ENCODE results near the gene LYAR. TPM values are rescaled to one million over a fixed set of nuclear protein-coding genes. Genes with fewer than 3 reads are reported as not detected.

The LYAR gene
- total and polyA plus RNA-seq, 2 of the 13 experiments (the other 11 are each of a cell fraction or from before 2014, with no cell fraction given), result 7.8 to 94.2 TPM

DNA sequence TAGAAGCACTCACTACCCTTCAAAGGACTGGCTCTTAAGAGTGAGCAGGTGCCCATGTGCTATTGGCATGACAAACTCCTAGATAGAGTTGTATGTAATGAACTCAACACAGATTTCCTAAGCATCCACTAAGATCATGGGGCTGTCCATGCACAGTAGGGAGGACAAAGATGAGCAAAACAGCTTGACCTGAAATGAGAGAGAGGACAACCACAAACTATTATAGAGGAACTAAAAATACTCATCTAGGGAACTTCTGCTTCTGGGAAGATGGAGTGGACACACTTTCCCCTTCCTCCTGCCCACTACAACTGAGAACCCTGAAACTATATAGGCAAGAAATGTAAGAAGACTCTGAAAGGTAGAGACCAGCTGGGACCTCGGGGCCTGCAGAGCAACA, 21.2 kb downstream of the LYAR start:
- Histone ChIP-seq H3K27me3 (ENCODE audit: control insufficient read depth in 1 of 2, insufficient read depth in 2 of 2, low read length in 2 of 2) (no peaks in the 10 kb centered on the region), H3K27ac (ENCODE audit: extremely low read length, insufficient read depth, low read length) (no peak overlapping the region), H3K36me3 (replicated peaks in 1 of 2; ENCODE audit: control insufficient read depth in 1 of 2, insufficient read depth in 2 of 2, low read length in 2 of 2) (peaks cover 23 to 47% of the 10 kb centered on the region in 2 experiments; a peak in 4 of 5 replicates), H3K4me2 (ENCODE audit: low read depth, low read length) (no peak overlapping the region), H3K79me2 (ENCODE audit: insufficient read depth, low read length) (no peaks in the 10 kb centered on the region), H2AFZ (ENCODE audit: low read length) (no peak overlapping the region), H3K4me1 (ENCODE audit: insufficient read depth, low read length) (no peaks in the 10 kb centered on the region), H3K4me3 (replicated peaks in 1 of 3; ENCODE audit: insufficient read depth in 1 of 3, low read depth in 2 of 3, low read length in 3 of 3) (no peak overlapping the region), H3K9me3 (ENCODE audit: low read length) (no peaks in the 10 kb centered on the region), H4K20me1 (ENCODE audit: insufficient read depth, low read length) (no peaks in the 10 kb centered on the region), H3K9ac (ENCODE audit: insufficient read depth, low read depth, low read length) (no peak overlapping the region)
- WGBS (ENCODE audit: low lambda C conversion rate), result 83% methylated on average over 1 of the region's 1 CpG
- ChIA-PET POLR2A (no interaction called here), CTCF (ENCODE audit: low intra/inter-chr PET ratio, low total read pairs) (no interaction called here)
- in situ Hi-C loops (cut with HindIII; ENCODE audit: extremely low pct_ligation_motif_present, low pct_unique_long_range_greater_than_20kb) (no loop called here), intact Hi-C loops (cut with micrococcal nuclease; ENCODE audit: unreplicated experiment) (no loop called here)
- FAIRE-seq (no peak), ATAC-seq (no peak), DNase-seq (ENCODE audit: low spot score) (no peak)
- no TSS peak for BruUV-seq (replicated peaks)
- TF ChIP-seq ELF3 (CRISPR knock-in tag; IDR thresholded peaks at IDR 0.05), result no peak
- TF ChIP-seq, protein P1, sequence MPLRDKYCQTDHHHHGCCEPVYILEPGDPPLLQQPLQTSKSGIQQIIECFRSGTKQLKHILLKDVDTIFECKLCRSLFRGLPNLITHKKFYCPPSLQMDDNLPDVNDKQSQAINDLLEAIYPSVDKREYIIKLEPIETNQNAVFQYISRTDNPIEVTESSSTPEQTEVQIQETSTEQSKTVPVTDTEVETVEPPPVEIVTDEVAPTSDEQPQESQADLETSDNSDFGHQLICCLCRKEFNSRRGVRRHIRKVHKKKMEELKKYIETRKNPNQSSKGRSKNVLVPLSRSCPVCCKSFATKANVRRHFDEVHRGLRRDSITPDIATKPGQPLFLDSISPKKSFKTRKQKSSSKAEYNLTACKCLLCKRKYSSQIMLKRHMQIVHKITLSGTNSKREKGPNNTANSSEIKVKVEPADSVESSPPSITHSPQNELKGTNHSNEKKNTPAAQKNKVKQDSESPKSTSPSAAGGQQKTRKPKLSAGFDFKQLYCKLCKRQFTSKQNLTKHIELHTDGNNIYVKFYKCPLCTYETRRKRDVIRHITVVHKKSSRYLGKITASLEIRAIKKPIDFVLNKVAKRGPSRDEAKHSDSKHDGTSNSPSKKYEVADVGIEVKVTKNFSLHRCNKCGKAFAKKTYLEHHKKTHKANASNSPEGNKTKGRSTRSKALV (CRISPR knock-in tag; IDR thresholded peaks at IDR 0.05), result no peak

DNA sequence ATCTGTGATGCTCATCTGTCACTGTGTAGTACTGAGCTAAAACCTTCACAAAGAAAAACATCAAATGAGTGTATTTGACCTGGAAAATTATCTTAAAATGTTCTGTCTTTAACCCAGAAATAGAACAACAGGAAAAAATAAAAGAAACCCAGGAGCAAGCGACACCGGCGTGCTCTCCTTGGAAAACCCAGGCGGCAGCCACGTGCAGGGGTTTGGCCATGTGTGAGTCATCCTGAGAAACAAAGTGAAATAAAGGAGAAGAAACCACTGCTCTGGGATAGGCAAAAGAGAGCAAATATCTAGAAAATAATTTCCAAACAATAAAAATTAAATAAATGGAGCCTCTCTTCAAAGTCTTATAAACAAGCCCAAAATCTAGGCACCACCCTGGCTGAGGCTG, 22.0 kb downstream of the LYAR start:
- no peak overlapping the region for H3K4me2 ChIP-seq (ENCODE audit: low read depth, low read length)
- no peaks in the 10 kb centered on the region for H3K79me2 ChIP-seq (ENCODE audit: insufficient read depth, low read length)
- DNase-seq (ENCODE audit: low spot score) (no peak), FAIRE-seq (no peak), ATAC-seq (no peak)
- no peaks in the 10 kb centered on the region for H3K4me1 ChIP-seq (ENCODE audit: insufficient read depth, low read length)
- peaks cover 22 to 39% of the 10 kb centered on the region in 2 experiments; a peak in 4 of 5 replicates for H3K36me3 ChIP-seq (replicated peaks in 1 of 2; ENCODE audit: control insufficient read depth in 1 of 2, insufficient read depth in 2 of 2, low read length in 2 of 2)
- H2AFZ ChIP-seq (ENCODE audit: low read length), result no peak overlapping the region
- ChIA-PET POLR2A (interaction anchor here (1.7 kb wide), 1 partner anchor 19 kb away, joined by 6 read pairs; the partner anchor contains the start of gene TMEM128), CTCF (ENCODE audit: low intra/inter-chr PET ratio, low total read pairs) (no interaction called here)
- no peaks in the 10 kb centered on the region for H3K9me3 ChIP-seq (ENCODE audit: low read length)
- H3K27ac ChIP-seq (ENCODE audit: extremely low read length, insufficient read depth, low read length), result no peak overlapping the region
- H3K9ac ChIP-seq (ENCODE audit: insufficient read depth, low read depth, low read length), result no peak overlapping the region
- no peak overlapping the region for H3K4me3 ChIP-seq (replicated peaks in 1 of 3; ENCODE audit: insufficient read depth in 1 of 3, low read depth in 2 of 3, low read length in 3 of 3)
- intact Hi-C loops (cut with micrococcal nuclease; ENCODE audit: unreplicated experiment), result no loop called here
- in situ Hi-C loops (cut with HindIII; ENCODE audit: extremely low pct_ligation_motif_present, low pct_unique_long_range_greater_than_20kb), result no loop called here
- BruUV-seq (replicated peaks), result no TSS peak
- no peaks in the 10 kb centered on the region for H3K27me3 ChIP-seq (ENCODE audit: control insufficient read depth in 1 of 2, insufficient read depth in 2 of 2, low read length in 2 of 2)
- WGBS (ENCODE audit: low lambda C conversion rate), result 96% methylated on average over 5 of the region's 5 CpGs
- no peaks in the 10 kb centered on the region for H4K20me1 ChIP-seq (ENCODE audit: insufficient read depth, low read length)
- TF ChIP-seq ZNF598 (CRISPR knock-in tag; IDR thresholded peaks at IDR 0.05; ENCODE audit: borderline replicate concordance), result no peak
- no peak for TF ChIP-seq GABPA (IDR thresholded peaks at IDR 0.05; ENCODE audit: low read depth, low read length)
- no peak for TF ChIP-seq GABPA (CRISPR knock-in tag; IDR thresholded peaks at IDR 0.05; ENCODE audit: low read depth)
- TF ChIP-seq MED13 (CRISPR knock-in tag; IDR thresholded peaks at IDR 0.05), result no peak
- TF ChIP-seq, protein P2, sequence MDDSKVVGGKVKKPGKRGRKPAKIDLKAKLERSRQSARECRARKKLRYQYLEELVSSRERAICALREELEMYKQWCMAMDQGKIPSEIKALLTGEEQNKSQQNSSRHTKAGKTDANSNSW (CRISPR knock-in tag; IDR thresholded peaks at IDR 0.05; ENCODE audit: borderline replicate concordance), result no peak
- TF ChIP-seq, protein P3, sequence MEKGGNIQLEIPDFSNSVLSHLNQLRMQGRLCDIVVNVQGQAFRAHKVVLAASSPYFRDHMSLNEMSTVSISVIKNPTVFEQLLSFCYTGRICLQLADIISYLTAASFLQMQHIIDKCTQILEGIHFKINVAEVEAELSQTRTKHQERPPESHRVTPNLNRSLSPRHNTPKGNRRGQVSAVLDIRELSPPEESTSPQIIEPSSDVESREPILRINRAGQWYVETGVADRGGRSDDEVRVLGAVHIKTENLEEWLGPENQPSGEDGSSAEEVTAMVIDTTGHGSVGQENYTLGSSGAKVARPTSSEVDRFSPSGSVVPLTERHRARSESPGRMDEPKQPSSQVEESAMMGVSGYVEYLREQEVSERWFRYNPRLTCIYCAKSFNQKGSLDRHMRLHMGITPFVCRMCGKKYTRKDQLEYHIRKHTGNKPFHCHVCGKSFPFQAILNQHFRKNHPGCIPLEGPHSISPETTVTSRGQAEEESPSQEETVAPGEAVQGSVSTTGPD (CRISPR knock-in tag; IDR thresholded peaks at IDR 0.05), result no peak
- no peak for TF ChIP-seq ZNF720 (CRISPR knock-in tag; IDR thresholded peaks at IDR 0.05)
- TF ChIP-seq, protein P4, sequence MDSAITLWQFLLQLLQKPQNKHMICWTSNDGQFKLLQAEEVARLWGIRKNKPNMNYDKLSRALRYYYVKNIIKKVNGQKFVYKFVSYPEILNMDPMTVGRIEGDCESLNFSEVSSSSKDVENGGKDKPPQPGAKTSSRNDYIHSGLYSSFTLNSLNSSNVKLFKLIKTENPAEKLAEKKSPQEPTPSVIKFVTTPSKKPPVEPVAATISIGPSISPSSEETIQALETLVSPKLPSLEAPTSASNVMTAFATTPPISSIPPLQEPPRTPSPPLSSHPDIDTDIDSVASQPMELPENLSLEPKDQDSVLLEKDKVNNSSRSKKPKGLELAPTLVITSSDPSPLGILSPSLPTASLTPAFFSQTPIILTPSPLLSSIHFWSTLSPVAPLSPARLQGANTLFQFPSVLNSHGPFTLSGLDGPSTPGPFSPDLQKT (CRISPR knock-in tag; IDR thresholded peaks at IDR 0.05; ENCODE audit: borderline replicate concordance), result no peak
- TF ChIP-seq DR1 (CRISPR knock-in tag; IDR thresholded peaks at IDR 0.05), result no peak
- no peak for TF ChIP-seq TAF1 (CRISPR knock-in tag; IDR thresholded peaks at IDR 0.05)
- no peak for TF ChIP-seq KDM5B (CRISPR knock-in tag; IDR thresholded peaks at IDR 0.05; ENCODE audit: borderline replicate concordance)

Data from HepG2 (cell line).